GM19351 (cell line): ENCODE measurements around the gene MS4A15.

ENCODE experiments used
- ATAC-seq: cut with Tn5 transposase; IDR thresholded peaks from one replicate; pipeline ENCODE4 v1.9.1; 2021; ENCODE audit warnings: mild to moderate bottlenecking, moderate library complexity; ENCODE audit not compliant: unreplicated experiment

Gene MS4A15

DNA sequence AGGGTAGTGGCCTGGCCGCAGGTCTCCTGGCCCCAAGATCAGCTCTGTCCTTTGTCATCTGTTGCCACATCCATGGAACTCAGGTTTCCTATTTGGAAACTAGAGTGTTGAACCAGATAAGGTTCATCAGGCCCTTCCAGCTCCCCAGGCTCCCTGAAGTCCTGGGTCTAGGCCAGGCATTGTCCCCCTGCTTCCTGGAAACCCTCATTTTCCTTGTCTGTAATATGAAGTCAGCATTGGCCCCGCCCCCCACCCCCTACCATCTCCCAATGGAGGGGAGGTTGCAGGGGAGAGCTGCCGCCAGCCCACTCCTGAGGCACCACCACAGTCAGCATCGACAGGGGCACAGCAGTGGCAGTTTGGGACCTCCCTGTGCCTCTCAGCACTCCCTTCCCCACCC, 19.5 kb downstream of the MS4A15 start:
- no peak for ATAC-seq

DNA sequence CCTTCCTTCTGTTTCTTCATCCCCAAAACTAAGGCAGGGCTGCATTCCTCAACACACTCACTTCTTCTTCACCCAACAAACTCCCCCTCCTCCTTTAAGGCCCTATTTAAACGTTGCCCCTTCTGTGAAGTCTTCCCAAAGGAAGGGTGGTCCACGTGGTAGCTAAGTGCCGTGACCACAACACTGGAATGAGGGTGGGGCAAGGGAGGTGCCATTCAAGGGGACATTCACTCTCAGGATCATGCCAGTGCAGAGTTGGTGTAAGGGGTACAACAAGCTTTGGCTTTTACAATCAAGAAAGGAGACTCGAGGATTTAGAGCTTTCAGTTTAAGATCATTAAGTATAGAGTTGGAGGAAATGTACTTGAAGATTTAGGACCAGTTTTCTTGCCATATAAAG, 20.4 kb downstream of the MS4A15 start:
- ATAC-seq = no peak

DNA sequence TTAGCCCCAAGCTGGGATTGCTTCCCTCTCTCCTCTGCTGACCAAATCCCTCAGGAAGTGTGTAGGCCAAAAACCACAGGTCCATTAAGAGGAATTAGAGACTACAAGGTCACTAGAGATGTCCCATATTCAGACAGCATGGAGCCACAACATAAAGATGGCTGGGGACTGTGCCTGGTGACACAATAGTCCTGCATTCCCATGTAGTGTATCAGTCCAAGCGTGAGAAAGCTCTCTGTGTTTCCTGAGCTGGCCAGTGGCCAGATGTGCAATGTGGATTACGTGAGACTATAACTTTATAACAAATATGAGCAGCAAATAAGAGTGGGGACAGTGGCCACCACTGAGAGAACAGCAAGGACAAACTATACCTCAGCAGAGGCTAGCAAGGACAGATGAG, 20.9 kb downstream of the MS4A15 start:
- no peak for ATAC-seq

DNA sequence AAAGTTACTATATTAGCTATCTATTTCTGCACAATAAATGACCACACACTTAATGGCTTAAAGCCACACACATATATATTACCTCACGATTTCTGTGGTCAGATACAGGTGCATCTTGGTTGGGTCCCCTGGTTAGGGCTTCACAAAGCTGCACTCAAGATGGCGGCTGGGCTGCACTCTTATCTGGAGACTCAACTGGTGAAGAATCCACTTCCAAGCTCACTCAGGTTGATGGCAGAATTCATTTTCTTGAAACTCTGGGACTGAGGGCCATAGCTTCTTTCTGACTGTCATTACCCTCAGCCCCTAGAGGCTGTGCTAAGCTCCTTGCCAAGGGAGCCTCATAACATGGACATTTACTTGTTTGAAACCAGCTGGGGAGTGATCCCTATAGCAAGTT, 23.4 kb downstream of the MS4A15 start:
- no peak for ATAC-seq

DNA sequence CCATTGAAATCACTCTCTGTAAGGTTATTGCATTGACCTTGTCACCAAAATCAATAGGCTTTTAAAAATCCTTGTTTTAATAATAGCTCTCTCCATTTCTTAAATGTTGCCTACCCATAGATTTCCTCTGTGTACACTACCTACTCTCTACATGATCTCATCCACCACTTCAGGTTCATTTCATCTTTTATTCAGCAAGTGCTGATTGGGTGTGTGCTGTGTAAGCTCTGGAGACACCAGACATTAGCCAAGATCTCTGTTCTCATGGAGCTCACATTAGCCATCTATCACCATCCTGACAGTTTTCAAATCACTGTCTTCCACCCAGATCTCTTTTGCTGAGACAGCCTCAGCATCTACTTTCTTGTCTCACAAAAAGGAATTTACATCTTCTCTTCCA, 24.1 kb downstream of the MS4A15 start:
- ATAC-seq = no peak

DNA sequence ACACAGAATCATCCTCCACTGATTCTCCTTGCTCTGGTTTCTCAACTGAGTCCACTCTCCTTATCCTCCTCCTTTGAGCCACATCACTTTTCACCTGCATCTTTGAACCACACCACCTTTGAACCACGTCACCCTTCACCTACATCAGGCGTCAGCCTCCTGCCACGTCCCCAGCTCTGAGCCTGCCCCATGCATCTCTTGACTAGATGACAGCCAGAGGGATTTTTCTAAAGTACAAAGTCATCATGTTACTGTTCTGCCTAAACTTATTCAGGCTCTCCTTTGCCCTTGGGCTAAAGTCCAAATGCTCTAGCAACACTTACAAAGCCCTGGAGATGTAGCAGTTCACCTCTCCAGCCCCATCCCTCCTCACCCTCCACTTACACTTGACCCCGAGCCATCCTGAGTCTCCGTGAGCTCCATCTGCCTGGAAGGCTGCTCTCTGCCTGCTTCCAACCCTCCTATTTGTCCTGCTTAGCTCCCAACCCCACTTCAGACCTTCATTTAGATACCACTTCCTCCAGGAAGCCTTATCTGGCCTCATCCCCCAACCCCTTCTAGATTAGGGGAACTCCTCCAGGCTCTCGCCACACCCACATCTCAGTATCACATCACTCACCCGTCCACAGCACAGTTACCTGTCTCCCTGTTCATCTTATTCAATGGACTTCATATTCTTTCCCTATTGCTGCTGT, 24.8 kb downstream of the MS4A15 start:
- ATAC-seq = no peak

DNA sequence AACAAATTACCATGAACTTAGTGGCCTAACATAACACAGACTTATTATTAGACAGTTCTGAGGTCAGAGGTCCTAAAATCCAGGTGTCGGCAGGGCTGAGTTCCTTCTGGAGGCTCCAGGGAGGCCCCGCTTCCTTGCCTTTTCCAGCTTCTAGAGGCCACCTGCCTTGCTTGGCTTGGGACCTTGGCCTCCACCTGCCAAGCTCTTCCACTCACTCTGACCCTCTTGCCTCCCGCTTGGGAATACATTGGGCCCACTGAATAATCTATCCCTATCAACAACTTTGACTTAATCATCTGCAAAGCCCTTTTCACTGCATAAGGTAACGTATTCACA, 25.3 kb downstream of the MS4A15 start:
- ATAC-seq = no peak

DNA sequence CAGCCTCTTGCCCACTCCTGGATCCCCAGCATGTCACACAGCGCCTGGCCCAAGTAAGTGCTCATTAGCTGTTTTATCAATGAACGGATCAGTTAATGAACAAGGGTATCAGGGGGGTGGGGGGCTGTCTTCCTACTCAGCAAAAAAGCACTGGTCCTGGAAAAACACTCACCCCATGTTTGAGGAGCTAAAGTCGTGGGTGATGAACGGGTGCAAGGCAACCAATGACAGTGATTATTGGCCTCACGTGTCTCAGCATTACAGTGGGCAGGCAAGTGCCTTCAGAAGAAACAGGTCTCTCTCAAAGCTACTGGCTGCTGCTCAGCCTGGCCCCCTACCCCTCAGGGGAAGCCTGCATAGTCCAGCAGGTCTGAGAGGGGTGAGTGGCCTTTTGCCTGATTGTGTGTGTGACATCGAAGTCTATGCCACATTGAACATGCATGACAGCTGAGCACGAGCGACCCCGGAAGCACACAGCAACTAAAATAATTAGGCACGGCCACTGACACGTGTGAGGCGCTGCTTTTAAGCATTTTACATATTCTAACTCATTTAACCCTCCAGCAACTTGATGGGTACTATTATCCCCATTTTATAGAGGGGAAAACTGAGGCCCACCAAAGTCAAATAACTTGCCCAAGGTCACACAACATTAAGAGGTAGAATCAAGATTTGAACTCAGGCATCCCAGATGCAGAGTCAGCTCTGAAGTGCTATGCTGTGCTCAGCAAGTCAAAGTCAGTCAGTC, 25.9 kb downstream of the MS4A15 start:
- ATAC-seq = no peak

DNA sequence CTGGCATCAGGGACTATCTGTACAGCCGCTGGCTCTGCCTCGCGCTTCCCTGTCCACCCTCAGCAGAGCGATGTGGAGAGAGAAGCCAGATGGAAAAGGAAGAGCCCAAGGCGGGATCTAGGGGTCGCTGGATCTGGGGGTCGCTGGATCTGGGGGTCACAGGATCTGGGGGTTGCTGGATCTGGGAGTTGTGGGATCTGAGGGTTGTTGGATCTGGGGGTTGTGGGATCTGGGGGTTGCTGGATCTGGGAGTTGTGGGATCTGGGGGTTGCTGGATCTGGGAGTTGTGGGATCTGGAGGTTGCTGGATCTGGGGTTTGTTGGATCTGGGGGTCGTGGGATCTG, 26.4 kb downstream of the MS4A15 start:
- no peak for ATAC-seq

DNA sequence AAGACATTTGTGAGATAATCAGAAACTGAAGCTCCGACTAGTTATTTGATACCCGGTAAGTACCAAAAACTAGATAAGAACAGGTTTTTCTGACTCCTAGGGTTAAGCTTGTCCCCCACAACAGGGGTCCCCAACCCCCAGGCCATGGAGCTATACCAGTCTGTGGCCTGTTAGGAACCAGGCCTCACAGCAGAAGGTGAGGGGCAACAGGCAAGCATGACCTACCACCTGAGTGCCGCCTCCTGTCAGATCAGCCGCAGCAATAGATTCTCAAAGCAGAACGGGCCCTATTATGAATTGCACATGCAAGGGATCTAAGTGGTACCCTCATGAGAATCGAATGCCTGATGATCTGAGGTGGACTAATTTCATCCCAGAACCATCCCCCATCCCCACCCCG, 27.2 kb downstream of the MS4A15 start:
- no peak for ATAC-seq

DNA sequence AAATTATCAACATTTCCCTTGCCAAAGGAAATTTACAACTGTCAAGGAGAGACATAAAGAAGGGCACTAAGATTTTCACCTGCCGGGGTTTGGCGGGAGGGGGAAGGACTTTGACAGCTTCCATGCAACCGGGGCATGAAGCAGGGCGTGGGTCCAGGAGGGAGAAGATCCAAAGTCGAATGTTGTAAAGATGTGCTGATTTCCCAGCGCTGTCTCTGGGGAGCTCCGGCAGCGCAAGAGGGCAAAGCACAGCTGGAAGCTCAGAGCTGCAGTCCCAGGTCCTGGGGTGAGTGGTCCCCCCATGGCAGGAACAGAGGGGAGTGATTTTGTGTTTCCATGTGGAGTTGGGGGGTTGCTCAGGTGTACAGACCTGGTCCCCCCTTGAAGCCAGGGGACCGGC, 28.5 kb downstream of the MS4A15 start, which contains the start of gene MS4A10:
Gene MS4A10, plus strand, starts transcription at position 198 of the 400 bp plus-strand sequence. CDS start 5,003 bp downstream, outside the sequence.
- no peak for ATAC-seq

DNA sequence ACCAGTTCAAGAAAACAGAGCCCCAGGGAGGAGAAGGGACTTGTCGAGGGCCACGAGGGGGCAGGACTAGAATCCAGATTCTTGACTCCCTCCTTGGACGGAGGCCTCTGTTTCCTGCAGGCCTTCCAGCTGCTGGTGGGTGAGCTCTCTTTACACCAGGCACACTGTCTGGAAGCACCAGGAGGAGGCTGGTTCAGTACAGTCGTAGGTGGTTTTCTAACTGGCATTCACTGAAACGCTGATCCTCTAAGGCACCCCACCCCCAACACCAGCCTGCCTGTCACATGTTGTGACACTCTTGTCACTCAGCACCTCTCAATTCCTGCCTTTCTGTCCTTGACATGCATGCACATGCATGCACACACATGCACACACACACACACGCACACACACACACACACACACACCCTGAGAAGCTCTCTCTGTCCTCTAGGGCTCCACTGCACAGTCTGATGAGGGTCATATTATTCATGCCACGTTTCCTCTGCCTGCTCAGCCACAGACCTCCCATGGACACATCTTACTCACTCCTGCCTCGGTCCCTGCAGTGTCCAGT, 29.2 kb downstream of the MS4A15 start:
- ATAC-seq = no peak

DNA sequence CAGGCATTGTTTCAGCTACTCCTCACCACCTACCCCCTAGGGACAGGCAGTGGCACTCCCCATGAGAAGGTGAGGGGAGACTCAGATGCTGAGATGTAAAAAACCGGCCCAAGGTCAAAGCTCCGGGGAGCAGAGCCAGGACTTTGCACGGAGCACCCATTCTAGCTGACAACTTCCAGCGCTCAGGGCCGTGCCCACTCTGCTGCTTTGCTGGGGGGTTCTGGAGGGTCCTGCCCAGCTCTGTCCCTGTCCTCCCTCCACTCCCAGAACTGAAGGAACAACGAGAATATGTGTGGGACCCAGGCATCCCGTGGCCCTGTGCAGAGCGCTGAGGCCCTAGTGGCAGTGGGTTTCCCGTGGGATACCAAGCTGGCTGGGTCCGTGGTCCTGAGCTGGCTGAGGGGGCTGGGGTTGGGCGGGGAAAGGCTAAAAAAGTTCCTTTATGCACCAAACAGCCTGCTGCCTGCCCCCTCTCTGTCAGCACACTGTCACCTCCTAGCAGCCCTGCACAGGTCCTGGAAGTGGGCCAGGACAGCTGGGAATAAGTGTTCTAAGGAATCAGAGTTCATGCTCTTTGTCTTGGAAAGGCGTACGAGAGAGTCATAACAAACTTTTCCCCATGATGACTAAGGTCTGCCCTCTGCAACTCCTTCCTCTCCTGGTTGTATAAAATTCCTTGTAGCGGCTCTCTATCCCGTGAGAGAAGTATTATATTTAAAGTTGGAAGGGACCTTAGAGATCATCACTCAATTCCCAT, 30.3 kb downstream of the MS4A15 start:
- no peak for ATAC-seq

DNA sequence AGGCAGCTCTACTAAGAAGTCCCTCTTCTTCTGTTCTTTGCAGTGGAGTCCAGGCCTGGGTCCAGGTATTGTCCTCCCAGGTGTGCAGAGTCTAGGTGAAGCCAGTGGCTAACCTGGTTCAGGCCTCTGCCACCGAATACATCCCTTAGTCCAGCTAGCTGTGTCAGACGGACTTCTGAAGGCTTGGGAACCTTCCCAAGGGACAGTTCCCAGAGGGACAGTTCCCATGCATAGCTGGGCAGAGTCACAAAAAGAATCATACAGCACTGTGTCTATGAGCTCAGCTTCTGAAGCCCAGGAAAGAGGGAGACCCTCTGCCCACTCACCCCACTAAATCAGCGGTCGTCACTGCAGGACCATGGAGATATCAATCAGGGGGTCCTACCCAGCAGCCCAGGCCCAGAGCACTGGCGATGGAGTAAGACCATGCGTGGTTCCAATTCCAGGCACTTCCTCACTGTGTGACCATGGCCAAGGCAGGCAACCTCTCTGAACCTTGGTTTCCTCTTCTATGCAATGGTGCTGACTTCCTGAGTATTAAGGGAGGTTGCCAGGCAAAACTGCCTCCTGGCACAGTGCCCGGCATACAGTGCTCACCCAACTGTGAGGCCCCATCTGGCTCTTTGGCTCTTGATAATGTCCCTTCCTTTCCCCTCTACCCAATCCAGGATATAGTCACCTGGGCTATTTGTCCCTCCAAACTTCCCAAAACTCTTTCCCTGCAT, 31.9 kb downstream of the MS4A15 start:
- no peak for ATAC-seq

DNA sequence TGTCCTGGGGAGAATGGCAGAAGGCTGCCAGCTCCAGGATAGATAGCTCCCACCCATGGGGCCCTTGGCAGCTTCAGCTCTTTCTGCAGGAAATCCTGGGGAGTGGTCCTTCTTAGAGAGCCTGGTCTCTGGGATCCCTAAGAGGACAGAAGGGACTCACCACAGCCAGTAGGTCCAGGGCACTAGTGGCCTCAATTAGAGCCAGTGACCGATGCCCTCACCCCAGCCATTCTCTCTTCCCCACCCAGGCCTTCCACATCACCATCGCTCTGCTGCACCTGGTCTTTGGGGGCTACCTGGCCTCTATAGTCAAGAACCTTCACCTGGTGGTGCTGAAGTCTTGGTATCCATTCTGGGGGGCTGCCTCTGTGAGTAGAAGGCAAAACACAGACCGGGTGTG, 34.1 kb downstream of the MS4A15 start:
- ATAC-seq = no peak

DNA sequence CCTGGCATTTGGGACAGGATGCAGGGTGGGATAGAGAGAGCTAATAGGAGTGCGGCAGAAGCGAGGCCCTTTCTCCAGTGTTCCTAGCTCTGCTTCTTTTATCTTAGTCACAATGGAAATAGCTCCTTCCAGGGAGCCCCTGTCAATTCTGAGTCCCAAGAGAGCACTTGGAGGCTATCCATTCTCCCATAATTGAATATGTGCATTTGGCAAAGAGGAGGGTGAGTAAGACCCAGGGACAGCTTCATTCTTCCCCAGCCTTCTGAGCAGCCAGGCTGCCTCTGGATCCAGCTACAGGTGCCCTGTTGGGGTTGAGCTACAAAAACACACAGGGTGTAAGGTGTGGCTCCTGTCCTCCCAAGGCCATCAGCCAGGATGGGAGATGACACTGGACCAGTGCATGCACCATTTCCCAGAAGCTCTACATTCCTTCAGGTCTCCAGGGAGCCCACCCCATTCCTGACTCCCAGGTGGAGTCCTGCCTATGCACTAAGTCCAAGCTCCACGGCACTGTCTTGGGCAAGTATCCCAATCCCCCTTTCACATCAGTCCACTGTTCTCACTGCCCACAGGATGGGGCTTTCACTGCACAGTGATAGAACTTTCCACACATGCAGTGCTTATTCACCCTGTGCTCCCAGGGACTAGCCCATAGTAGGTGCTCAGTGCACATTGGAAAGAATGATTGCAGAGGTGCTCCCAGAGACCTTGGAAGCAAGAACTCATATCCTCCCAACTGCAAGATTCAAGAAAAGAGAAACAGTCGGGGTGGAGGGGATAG, 34.7 kb downstream of the MS4A15 start:
- no peak for ATAC-seq

DNA sequence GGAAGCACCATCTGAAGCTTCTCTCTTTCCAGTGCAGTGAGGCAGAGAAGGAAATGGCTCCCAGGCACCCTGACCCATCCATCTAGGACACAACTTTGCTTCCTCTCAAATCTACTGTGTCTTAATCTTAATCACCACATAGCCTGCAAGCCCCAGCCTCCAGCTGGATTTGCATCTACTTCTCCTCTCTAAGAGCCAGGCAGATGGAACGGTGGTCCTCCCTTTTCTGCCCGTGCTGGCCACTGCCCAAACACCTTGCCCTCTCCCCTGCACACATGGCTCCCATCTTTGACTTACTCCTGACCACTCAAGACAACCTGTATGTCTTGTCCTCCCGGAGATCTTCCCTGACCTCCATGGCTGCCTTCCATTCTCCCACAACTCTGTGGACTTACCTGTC, 35.9 kb downstream of the MS4A15 start:
- ATAC-seq = no peak

DNA sequence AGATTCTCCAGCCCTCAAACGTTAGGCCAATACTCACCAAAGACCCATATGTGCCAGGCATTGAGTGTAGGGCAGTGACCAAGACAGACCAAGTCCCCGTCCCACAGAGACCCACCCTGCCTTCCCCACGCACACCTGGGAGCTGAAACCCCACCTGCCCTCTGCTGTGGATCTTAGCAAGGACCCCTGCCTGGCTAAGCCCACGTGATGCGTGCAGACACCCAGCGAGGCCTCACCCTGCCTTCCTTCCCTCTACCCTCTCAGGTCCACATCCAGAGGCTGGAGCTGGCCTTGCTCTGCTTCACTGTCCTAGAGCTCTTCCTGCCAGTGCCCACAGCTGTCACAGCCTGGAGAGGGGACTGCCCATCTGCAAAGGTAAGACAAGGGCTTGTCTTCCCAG, 38.6 kb downstream of the MS4A15 start:
- ATAC-seq = no peak

DNA sequence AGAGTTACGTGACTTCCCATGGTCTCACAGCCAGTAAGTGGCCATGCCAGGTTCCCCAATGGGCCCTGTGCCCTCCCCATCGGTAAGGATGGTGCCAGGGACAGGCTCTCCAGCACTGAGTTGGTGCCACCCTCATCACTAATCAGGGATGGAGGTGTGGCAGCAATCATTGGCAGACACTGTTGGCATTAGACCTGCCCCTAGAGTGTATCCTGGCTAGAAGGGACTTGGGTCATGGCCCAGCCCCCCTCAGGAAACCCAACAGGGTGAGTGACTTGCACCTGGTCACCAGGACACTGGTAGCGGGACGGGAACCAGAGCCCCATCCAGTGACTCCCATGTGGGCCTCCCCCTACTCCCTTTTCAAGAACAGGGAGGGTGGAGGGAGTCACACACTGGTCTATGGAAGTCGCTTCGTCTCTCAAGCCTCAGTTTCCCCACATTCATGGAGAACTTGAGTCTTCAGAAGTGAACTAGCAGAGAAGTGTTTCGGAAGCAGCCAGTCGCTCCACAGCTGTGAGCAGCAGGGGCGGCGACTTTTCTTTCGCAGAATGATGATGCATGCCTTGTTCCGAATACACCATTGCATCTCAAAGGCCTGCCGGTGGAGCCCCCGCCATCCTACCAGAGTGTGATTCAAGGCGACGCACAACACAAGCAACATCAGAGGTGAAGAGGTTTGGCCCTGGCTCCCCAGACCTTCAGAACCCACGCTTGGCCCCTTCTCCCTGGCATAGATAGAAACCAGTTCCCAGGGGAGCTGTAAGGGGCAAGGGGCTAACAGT, 41.4 kb downstream of the MS4A15 start:
- no peak for ATAC-seq

DNA sequence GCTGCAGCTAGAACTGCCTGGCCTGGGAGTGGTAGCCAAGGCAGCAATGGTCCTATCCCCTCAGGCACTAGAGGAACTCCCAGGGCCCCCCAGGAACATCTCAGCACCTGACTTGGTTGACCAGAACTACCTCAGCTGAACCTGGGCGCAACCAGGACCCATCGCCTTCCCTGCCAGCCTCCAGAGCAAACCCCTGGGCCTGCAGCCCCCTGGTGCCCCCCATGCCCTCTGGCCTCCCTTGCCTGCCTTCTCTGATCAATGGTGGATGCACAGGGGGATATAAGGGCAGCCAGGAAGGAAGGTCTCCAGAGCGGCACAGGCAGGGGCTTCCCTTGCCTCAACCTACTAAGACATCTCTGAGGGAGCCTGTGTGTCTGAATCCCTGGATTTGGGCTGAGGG, 42.0 kb downstream of the MS4A15 start:
- no peak for ATAC-seq
